Measurements from ENCODE around the gene CD46. TPM values are rescaled to one million over a fixed set of nuclear protein-coding genes. Genes with fewer than 3 reads are reported as not detected.
A peak's percentile ranks its signal among the peaks of the same experiment; 100 is the strongest.

CD46 gene
- total RNA-seq, 2 donors from 2014 or later = 44.9 to 85.4 TPM

DNA sequence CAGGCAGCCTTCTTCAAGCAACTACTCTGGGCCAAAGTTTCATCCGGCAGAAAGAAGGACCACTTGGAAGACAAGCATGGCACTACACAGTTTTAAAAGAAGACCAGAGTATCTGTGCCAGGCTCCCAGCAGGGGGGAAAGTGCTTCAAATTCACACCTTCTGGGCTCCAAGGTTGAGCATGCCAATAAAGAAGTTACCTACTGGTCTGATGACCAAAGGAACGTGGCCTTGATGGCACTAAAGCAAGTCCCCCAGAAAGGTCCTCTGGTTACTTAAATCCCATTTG is 73.5 kb downstream of the CD46 start:
- Histone ChIP-seq H3K9me3 (no peaks in the 10 kb centered on the region), H3K4me3 (peak overlapping the region in 1 of 2 donors; percentile 10), H3K27me3 (no peaks in the 10 kb centered on the region), H3K27ac (peak overlapping the region; percentile 94 to 96), H3K36me3 (peaks cover 15% of the 10 kb centered on the region), H3K4me1 (peaks cover 0 to 84% of the 10 kb centered on the region in 2 donors)
- DNase-seq (ENCODE audit: low spot score) = no peak
- TF ChIP-seq, protein P1, sequence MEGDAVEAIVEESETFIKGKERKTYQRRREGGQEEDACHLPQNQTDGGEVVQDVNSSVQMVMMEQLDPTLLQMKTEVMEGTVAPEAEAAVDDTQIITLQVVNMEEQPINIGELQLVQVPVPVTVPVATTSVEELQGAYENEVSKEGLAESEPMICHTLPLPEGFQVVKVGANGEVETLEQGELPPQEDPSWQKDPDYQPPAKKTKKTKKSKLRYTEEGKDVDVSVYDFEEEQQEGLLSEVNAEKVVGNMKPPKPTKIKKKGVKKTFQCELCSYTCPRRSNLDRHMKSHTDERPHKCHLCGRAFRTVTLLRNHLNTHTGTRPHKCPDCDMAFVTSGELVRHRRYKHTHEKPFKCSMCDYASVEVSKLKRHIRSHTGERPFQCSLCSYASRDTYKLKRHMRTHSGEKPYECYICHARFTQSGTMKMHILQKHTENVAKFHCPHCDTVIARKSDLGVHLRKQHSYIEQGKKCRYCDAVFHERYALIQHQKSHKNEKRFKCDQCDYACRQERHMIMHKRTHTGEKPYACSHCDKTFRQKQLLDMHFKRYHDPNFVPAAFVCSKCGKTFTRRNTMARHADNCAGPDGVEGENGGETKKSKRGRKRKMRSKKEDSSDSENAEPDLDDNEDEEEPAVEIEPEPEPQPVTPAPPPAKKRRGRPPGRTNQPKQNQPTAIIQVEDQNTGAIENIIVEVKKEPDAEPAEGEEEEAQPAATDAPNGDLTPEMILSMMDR (IDR thresholded peaks at IDR 0.05) = no peak

DNA sequence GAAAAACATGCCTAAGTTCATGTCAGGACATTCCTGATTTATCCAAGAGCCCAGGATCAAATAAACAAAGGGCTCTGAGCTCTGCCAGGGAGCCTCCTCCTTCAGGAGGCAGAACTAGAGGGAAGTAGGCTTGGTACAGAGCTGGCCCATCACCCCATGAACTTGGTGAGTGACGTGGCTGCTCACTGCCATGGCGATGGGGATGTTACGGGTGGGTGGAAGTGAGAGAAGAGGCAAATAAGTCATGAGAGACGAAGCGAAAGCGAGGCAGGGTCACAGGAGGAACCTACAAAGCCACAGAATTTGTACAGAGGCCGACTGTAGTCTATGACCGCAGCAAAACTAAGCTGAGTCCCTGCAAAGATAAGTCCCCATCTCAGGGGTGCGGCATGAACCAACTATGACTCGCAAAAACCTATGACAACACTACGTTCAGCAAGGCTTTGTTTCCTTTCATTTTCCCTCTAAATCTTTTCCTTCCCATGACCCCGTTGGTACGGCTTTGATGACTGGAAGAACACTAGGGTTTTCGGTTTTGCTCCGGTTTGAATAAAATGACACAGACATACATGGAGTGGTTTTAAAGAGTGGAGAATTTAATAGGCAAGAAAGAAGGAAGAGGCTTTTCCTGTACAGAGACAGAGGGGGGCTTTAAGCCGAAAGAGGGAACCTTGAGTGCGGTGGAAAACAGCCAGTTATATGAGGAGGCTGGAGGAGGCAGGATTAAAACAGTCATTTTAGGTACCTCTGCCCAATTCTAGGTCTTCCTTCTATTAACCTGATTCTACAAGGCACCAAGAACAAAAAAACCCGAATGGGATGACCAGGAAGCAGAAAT is 74.1 kb downstream of the CD46 start:
- peaks cover 0 to 84% of the 10 kb centered on the region in 2 donors for H3K4me1 ChIP-seq
- H3K27ac ChIP-seq = peak overlapping the region; percentile 94 to 96
- peak overlapping the region in 1 of 2 donors; percentile 10 for H3K4me3 ChIP-seq
- DNase-seq (ENCODE audit: low spot score) = peak; percentile 88
- peaks cover 11% of the 10 kb centered on the region for H3K36me3 ChIP-seq
- TF ChIP-seq, protein P1 (IDR thresholded peaks at IDR 0.05) = no peak
- no peaks in the 10 kb centered on the region for H3K27me3 ChIP-seq
- H3K9me3 ChIP-seq = no peaks in the 10 kb centered on the region

DNA sequence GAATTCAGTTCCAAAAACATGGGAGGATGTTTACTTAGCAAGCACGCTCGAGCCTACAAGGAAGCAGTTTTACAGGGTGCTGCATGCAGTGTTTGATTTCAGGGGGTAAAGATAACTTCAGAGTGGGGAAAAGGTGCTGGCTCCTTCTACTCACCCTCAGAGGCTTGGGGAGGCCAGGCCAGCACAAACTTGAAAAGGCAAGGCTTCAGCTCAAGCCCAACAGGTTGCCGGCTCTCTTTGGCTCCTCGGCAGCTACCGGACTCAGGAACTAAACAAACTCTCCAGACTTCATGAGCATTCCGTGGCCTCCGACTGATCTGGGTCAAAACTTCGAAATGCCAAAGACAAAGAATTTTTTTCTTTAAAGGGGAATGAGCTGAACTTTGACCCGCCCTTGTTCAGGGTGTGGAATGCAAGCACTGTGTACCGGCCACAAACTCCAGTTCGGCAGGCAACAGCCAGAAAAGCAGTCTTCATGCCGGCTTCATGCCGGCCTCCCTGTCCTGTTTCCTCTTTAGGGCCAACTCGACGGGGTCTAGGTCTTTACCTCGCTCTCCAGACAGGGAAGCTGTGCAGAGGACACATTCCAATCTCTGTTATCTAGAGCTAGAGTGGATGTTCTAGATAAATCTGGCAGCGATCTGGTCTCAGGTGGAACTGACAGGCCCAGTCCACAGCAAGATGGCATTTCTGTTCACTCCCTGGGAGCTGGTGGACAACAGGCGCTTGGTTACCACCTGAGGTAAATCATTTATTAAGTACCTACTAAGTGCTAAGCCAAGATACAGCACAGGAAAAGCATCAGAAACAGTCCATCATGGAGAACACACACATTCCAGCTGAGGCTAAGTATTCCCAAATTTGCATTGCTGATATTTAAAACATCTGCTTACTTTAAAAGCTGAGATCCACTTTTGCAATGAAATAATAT is 75.0 kb downstream of the CD46 start:
- H3K4me1 ChIP-seq = peaks cover 0 to 84% of the 10 kb centered on the region in 2 donors

DNA sequence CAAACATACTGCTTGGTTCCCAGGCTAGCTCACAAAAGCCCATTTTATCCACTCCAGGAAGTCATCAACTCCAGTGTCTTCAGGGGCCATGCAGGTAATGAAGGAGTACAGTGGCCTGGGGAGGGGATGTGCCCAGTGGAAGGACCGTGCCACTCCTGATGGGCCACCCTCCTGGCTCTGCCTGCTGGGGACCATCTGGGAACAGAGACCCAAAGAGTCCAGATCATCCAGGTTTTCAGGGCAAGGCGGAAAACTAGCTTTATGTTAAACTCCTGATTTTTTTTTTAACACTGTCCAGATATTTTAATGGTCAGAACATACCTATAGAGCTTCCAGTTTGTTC is 75.6 kb downstream of the CD46 start:
- H3K36me3 ChIP-seq = no peaks in the 10 kb centered on the region
- no peak for DNase-seq (ENCODE audit: low spot score)
- no peaks in the 10 kb centered on the region for H3K27me3 ChIP-seq
- TF ChIP-seq, protein P1 (IDR thresholded peaks at IDR 0.05) = no peak
- H3K9me3 ChIP-seq = no peaks in the 10 kb centered on the region
- peak overlapping the region; percentile 94 to 96 for H3K27ac ChIP-seq
- H3K4me1 ChIP-seq = peaks cover 0 to 84% of the 10 kb centered on the region in 2 donors
- H3K4me3 ChIP-seq = no peak overlapping the region

More for the DNA sequence above, 75.0 kb downstream of the CD46 start:
- TF ChIP-seq, protein P1 (IDR thresholded peaks at IDR 0.05) = no peak
- peaks cover 6% of the 10 kb centered on the region for H3K36me3 ChIP-seq
- H3K27ac ChIP-seq = peak overlapping the region; percentile 94 to 96
- no peaks in the 10 kb centered on the region for H3K9me3 ChIP-seq
- no peak for DNase-seq (ENCODE audit: low spot score)
- no peaks in the 10 kb centered on the region for H3K27me3 ChIP-seq
- H3K4me3 ChIP-seq = peak overlapping the region in 1 of 2 donors; percentile 10

DNA sequence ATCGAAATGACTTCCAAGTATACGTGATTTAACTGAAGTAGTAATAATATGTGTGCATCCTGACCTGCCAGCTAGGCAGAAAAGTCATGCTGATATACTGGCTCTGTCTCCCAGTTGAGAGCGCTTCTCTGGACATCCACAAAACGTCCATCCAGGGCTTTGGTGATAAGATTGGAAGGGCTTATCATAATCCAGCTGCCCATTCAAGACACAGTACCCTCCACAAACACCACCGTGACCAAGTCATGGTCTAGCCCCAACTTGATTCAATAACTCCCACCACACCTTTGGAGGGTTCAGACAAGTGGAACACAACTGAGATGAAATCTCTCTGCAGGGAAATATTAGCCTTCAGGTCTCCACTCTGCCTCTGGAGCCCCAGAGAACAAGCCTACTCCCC is 76.2 kb downstream of the CD46 start:
- no peaks in the 10 kb centered on the region for H3K36me3 ChIP-seq
- no peaks in the 10 kb centered on the region for H3K27me3 ChIP-seq
- H3K27ac ChIP-seq = peak overlapping the region; percentile 94 to 96
- DNase-seq (ENCODE audit: low spot score) = no peak
- TF ChIP-seq, protein P1 (IDR thresholded peaks at IDR 0.05) = no peak
- peaks cover 0 to 89% of the 10 kb centered on the region in 2 donors for H3K4me1 ChIP-seq
- H3K9me3 ChIP-seq = no peaks in the 10 kb centered on the region
- no peak overlapping the region for H3K4me3 ChIP-seq

All from right atrium auricular region (tissue), 2 donors.